ENCODE results near the gene KRT6A.

DNA sequence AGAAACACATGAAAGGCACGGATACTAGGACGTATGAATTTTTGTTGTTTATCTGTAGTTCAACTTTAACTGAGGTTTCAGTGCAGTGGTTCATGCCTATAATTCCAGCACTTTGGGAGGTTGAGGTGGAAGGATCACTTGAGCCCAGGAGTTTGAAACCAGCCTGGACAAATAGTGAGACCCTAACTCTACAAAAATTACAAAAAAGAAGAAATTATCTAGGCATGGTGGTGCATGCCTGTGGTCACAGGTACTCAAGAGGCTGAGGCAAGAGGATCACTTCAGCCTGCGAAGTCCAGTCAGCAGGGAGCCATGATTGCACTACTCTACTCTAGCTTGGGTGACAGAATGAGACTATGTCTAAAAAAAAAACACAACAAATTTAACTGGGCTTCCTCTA, 49.1 kb downstream of the KRT6A start:
- TF ChIP-seq ZFP3 (CRISPR knock-in tag; IDR thresholded peaks at IDR 0.05) (no peak), ARNTL (CRISPR knock-in tag; IDR thresholded peaks at IDR 0.05; ENCODE audit: borderline replicate concordance, low read depth) (no peak), ZC3H10 (CRISPR knock-in tag; IDR thresholded peaks at IDR 0.05) (no peak), BACH2 (CRISPR knock-in tag; IDR thresholded peaks at IDR 0.05; ENCODE audit: borderline replicate concordance) (no peak)
- TF ChIP-seq, protein P1, sequence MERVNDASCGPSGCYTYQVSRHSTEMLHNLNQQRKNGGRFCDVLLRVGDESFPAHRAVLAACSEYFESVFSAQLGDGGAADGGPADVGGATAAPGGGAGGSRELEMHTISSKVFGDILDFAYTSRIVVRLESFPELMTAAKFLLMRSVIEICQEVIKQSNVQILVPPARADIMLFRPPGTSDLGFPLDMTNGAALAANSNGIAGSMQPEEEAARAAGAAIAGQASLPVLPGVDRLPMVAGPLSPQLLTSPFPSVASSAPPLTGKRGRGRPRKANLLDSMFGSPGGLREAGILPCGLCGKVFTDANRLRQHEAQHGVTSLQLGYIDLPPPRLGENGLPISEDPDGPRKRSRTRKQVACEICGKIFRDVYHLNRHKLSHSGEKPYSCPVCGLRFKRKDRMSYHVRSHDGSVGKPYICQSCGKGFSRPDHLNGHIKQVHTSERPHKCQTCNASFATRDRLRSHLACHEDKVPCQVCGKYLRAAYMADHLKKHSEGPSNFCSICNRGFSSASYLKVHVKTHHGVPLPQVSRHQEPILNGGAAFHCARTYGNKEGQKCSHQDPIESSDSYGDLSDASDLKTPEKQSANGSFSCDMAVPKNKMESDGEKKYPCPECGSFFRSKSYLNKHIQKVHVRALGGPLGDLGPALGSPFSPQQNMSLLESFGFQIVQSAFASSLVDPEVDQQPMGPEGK (CRISPR knock-in tag; IDR thresholded peaks at IDR 0.05; ENCODE audit: borderline replicate concordance) = no peak
